HCT116 (cell line): ENCODE data around the gene DLG5. TPM values are rescaled to one million over a fixed set of nuclear protein-coding genes. Genes with fewer than 3 reads are reported as not detected.
A peak's percentile ranks its signal among the peaks of the same experiment; 100 is the strongest.

Experiments
- ATAC-seq: fragments of 200-7000 bp; cut with Tn5 transposase; 2 replicates; pipeline ENCODE4 v1.9.1; 2020; ENCODE audit warnings: mild to moderate bottlenecking, moderate library complexity
- BruUV-seq: library from RNA; stranded (reverse); fragments of 400-500 nt; replicated peaks from 2 replicates; lab custom pipeline; 2021; lab: Mats Ljungman, UMichigan
- CTCF ChIA-PET: fragments of 300-600 bp; sonication (Branson Sonifier 250); formaldehyde crosslinking; loops from one replicate; lab custom pipeline; 2021; ENCODE audit warnings: antibody characterized with exemption; lab: Charles Lee
- POLR2A ChIA-PET: fragments of 300-600, 350-600 bp; sonication (Branson Sonifier 250); formaldehyde crosslinking; loops from one replicate; lab custom pipeline; 2021; ENCODE audit warnings: antibody characterized with exemption; lab: Charles Lee
- RAD21 ChIA-PET, 2 experiments: fragments of 300-600 bp; sonication (Branson Sonifier 250); formaldehyde crosslinking; loops; one replicate each; lab custom pipeline; 2023; ENCODE audit warnings: low total read pairs in 2 of 2; ENCODE audit not compliant: uncharacterized antibody in 2 of 2, unreplicated experiment in 2 of 2, low non-redundant PET in 1 of 2; lab: Charles Lee
- DNase-seq: peaks from one replicate; pipeline ENCODE4 v3.0.0-alpha.2; 2010; ENCODE audit warnings: low read depth, low spot score
- H2AFZ ChIP-seq: fragments of 200-600 bp; shearing (Covaris generic), sonication (generic); 2 replicates; pipeline ENCODE4 v1.6.1; 2017; ENCODE audit warnings: low read depth, mixed run types, mixed read lengths, antibody characterized with exemption, low read length; ENCODE audit not compliant: poor library complexity, severe bottlenecking
- H3K27ac ChIP-seq: 2 replicates; pipeline ENCODE4 v1.5.1; 2012; ENCODE audit warnings: low read depth, low read length
- H3K27me3 ChIP-seq: fragments of 200-600 bp; sonication (generic); 2 replicates; pipeline ENCODE4 v1.6.1; 2016; ENCODE audit warnings: mixed run types, low read length, mixed read lengths; ENCODE audit not compliant: insufficient read depth
- H3K36me3 ChIP-seq, 2 experiments: fragments of 200-500 bp in 1 of 2; fragments of 200-600 bp in 1 of 2; sonication (Bioruptor generic) in 1 of 2; sonication (generic) in 1 of 2; 2 replicates each; pipeline versions ENCODE4 v1.5.1 to v1.6.1; 2014 to 2016; ENCODE audit warnings: low read length in 2 of 2, inconsistent platforms in 1 of 2, mixed read lengths in 1 of 2, mixed run types in 1 of 2; ENCODE audit not compliant: insufficient read depth in 2 of 2, control insufficient read depth in 1 of 2
- H3K4me1 ChIP-seq, 2 experiments: fragments of 200-600 bp in 1 of 2; sonication (generic) in 1 of 2; 2 replicates each; pipeline versions ENCODE4 v1.5.1 to v1.6.1; 2012 to 2017; ENCODE audit warnings: low read length in 2 of 2, inconsistent platforms in 1 of 2, mild to moderate bottlenecking in 1 of 2, mixed read lengths in 1 of 2, mixed run types in 1 of 2, moderate library complexity in 1 of 2; ENCODE audit not compliant: insufficient read depth in 2 of 2, control insufficient read depth in 1 of 2
- H3K4me2 ChIP-seq: fragments of 200-600 bp; sonication (generic); 2 replicates; pipeline ENCODE4 v1.6.1; 2017; ENCODE audit warnings: mixed run types, low read length, mixed read lengths
- H3K4me3 ChIP-seq, 2 experiments: fragments of 200-600 bp in 1 of 2; sonication (generic) in 1 of 2; replicated peaks in 1 of 2; 2 replicates each; pipeline ENCODE4 v1.5.1; 2011 to 2016; ENCODE audit warnings: low read length in 2 of 2, control low read depth in 1 of 2, low read depth in 1 of 2, mild to moderate bottlenecking in 1 of 2, mixed read lengths in 1 of 2, mixed run types in 1 of 2
- H3K79me2 ChIP-seq: fragments of 200-600 bp; sonication (generic); 2 replicates; pipeline ENCODE4 v1.6.1; 2017; ENCODE audit warnings: mild to moderate bottlenecking, mixed run types, low read length, moderate library complexity, mixed read lengths; ENCODE audit not compliant: insufficient read depth
- H3K9ac ChIP-seq: fragments of 200-600 bp; sonication (generic); 2 replicates; pipeline ENCODE4 v1.6.1; 2016; ENCODE audit warnings: low read length, mixed read lengths
- H3K9me2 ChIP-seq: fragments of 200-600 bp; sonication (generic), shearing (Covaris generic); 2 replicates; pipeline ENCODE4 v1.6.1; 2017; ENCODE audit warnings: mixed run types, mild to moderate bottlenecking, moderate library complexity; ENCODE audit not compliant: insufficient read depth
- H3K9me3 ChIP-seq, 2 experiments: fragments of 200-500 bp in 1 of 2; fragments of 200-600 bp in 1 of 2; sonication (Bioruptor generic) in 1 of 2; sonication (generic) in 1 of 2; 2 replicates each; pipeline ENCODE4 v1.6.1; 2014 to 2017; ENCODE audit warnings: low read length in 2 of 2, mixed read lengths in 2 of 2, inconsistent platforms in 1 of 2, low read depth in 1 of 2, mild to moderate bottlenecking in 1 of 2, mixed run types in 1 of 2, moderate library complexity in 1 of 2; ENCODE audit not compliant: control insufficient read depth in 1 of 2, insufficient read depth in 1 of 2
- H4K20me1 ChIP-seq: fragments of 200-600 bp; sonication (generic), shearing (Covaris generic); 2 replicates; pipeline ENCODE4 v1.6.1; 2017; ENCODE audit warnings: mixed run types, mild to moderate bottlenecking, moderate library complexity; ENCODE audit not compliant: insufficient read depth
- MAX ChIP-seq: IDR thresholded peaks from 2 replicates; pipeline ENCODE4 v1.6.1; 2012
- POLR2A ChIP-seq: IDR thresholded peaks from 2 replicates; pipeline ENCODE4 v1.7.0; 2011; ENCODE audit warnings: borderline replicate concordance; ENCODE audit not compliant: insufficient read depth, insufficient read length; ENCODE audit errors: extremely low read depth
- REST ChIP-seq: IDR thresholded peaks from 2 replicates; pipeline ENCODE4 v1.6.1; 2012; ENCODE audit warnings: low read depth
- SP1 ChIP-seq: IDR thresholded peaks from 2 replicates; pipeline ENCODE4 v1.6.1; 2012; ENCODE audit warnings: low read depth
- TCF7L2 ChIP-seq: IDR thresholded peaks from 2 replicates; pipeline ENCODE4 v1.7.0; 2011; ENCODE audit warnings: borderline replicate concordance, inconsistent platforms; ENCODE audit not compliant: insufficient read depth, insufficient read length; ENCODE audit errors: extremely low read depth
- YY1 ChIP-seq: IDR thresholded peaks from 2 replicates; pipeline ENCODE4 v1.6.1; 2011; ENCODE audit warnings: low read length, low read depth, moderate library complexity, mild to moderate bottlenecking; ENCODE audit not compliant: insufficient replicate concordance; ENCODE audit errors: extremely low read depth
- ZNF274 ChIP-seq: fragments of 200-500 bp; sonication (Bioruptor generic); IDR thresholded peaks from 2 replicates; pipeline ENCODE4 v1.6.1; 2014; ENCODE audit warnings: mild to moderate bottlenecking, low read depth, low read length, inconsistent platforms
- intact Hi-C: fragments of 100-400 bp; cut with micrococcal nuclease; formaldehyde crosslinking; loops from 2 replicates; pipeline ENCODE4 v1.10.0; 2022
- total RNA-seq: library from RNA; stranded (reverse); gene quantifications from one replicate; pipeline ENCODE4 v1.2.1, GENCODE V29; 2021; ENCODE audit not compliant: unreplicated experiment

The DLG5 gene
- total RNA-seq, 1 experiment from 2014 or later, result 44.8 TPM

GRCh38 chr10:77971804-77972144 lies 45.2 kb upstream of the DLG5 start:
- ATAC-seq (no peak), DNase-seq (no peak)
- H3K4me1 ChIP-seq, result peaks cover 16 to 24% of the 10 kb centered on the region in 2 experiments
- no peaks in the 10 kb centered on the region for H3K9me3 ChIP-seq
- BruUV-seq, result no TSS peak
- peak overlapping the region; percentile 38; the same call in 1 of the 2 replicates for H3K27ac ChIP-seq
- no peak overlapping the region for H3K4me3 ChIP-seq
- no peak for TF ChIP-seq MAX
- TF ChIP-seq POLR2A, result no peak
- TF ChIP-seq SP1, result no peak
- no peak for TF ChIP-seq ZNF274
- TF ChIP-seq YY1, result no peak
- TF ChIP-seq REST, result no peak
- no peak for TF ChIP-seq TCF7L2
- H3K4me2 ChIP-seq, result peak overlapping the region; percentile 29
- H3K79me2 ChIP-seq, result no peaks in the 10 kb centered on the region
- ChIA-PET RAD21 (no interaction called here), POLR2A (no interaction called here), CTCF (interaction anchor here (0.7 to 1.0 kb wide), 2 partner anchors 63 to 1887 kb away, joined by 4 read pairs; no protein-coding TSS in a partner anchor)
- H2AFZ ChIP-seq, result no peak overlapping the region
- no peaks in the 10 kb centered on the region for H3K27me3 ChIP-seq
- H4K20me1 ChIP-seq, result no peaks in the 10 kb centered on the region; the same call in 1 of the 2 replicates
- H3K9ac ChIP-seq, result peak overlapping the region; percentile 29
- H3K9me2 ChIP-seq, result no peaks in the 10 kb centered on the region
- H3K36me3 ChIP-seq, result peaks cover 4% of the 10 kb centered on the region in 2 experiments; a peak in 3 of 4 replicates
- intact Hi-C loops, result no loop called here
